HEK293 (cell line): ENCODE data around the gene TOMM6.
A peak's percentile ranks its signal among the peaks of the same experiment; 100 is the strongest.

Experiments
- OSR2 ChIP-seq: fragments of 450-650 bp; formaldehyde crosslinking; IDR thresholded peaks from 2 replicates; pipeline ENCODE4 v1.5.1; 2016; ENCODE audit warnings: missing biosample characterization, missing genetic modification characterization
- PRDM2 ChIP-seq: fragments of 450-650 bp; formaldehyde crosslinking; IDR thresholded peaks from 2 replicates; pipeline ENCODE4 v1.5.1; 2016; ENCODE audit warnings: missing biosample characterization, missing genetic modification characterization, borderline replicate concordance
- SETDB1 ChIP-seq: IDR thresholded peaks from one replicate; pipeline ENCODE4 v1.6.1; 2017; ENCODE audit warnings: mild to moderate bottlenecking, low read length, moderate library complexity, mixed read lengths; ENCODE audit not compliant: insufficient read length
- SP2 ChIP-seq: fragments of 450-650 bp; formaldehyde crosslinking; IDR thresholded peaks from 2 replicates; pipeline ENCODE4 v1.5.1; 2016; ENCODE audit warnings: missing biosample characterization, missing genetic modification characterization
- ZIC2 ChIP-seq: fragments of 450-650 bp; formaldehyde crosslinking; IDR thresholded peaks from 2 replicates; pipeline ENCODE4 v1.5.1; 2016; ENCODE audit warnings: missing biosample characterization, missing genetic modification characterization
- ZNF138 ChIP-seq: fragments of 450-650 bp; formaldehyde crosslinking; IDR thresholded peaks from 2 replicates; pipeline ENCODE4 v1.5.1; 2016; ENCODE audit warnings: missing biosample characterization, missing genetic modification characterization, borderline replicate concordance
- ZNF16 ChIP-seq: fragments of 450-650 bp; formaldehyde crosslinking; IDR thresholded peaks from 2 replicates; pipeline ENCODE4 v1.5.1; 2016; ENCODE audit warnings: low read depth, missing biosample characterization, missing genetic modification characterization
- ZNF18 ChIP-seq: fragments of 450-650 bp; formaldehyde crosslinking; IDR thresholded peaks from 2 replicates; pipeline ENCODE4 v1.5.1; 2016; ENCODE audit warnings: missing biosample characterization, missing genetic modification characterization
- ZNF19 ChIP-seq: fragments of 450-650 bp; formaldehyde crosslinking; IDR thresholded peaks from 2 replicates; pipeline ENCODE4; 2016; ENCODE audit warnings: missing biosample characterization, missing genetic modification characterization, low read depth
- ZNF266 ChIP-seq: fragments of 450-650 bp; formaldehyde crosslinking; IDR thresholded peaks from 2 replicates; pipeline ENCODE4 v1.5.1; 2016; ENCODE audit warnings: missing biosample characterization, missing genetic modification characterization, low read depth
- ZNF274 ChIP-seq, 2 experiments: fragments of 200-500 bp in 1 of 2; fragments of 450-650 bp in 1 of 2; sonication (Bioruptor generic) in 1 of 2; formaldehyde crosslinking in 1 of 2; IDR thresholded peaks; 2 replicates each; pipeline versions ENCODE4 v1.5.1 to v1.6.1; 2014 to 2016; ENCODE audit warnings: borderline replicate concordance in 1 of 2, inconsistent platforms in 1 of 2, low read length in 1 of 2, missing biosample characterization in 1 of 2, missing genetic modification characterization in 1 of 2
- ZNF292 ChIP-seq: fragments of 450-650 bp; formaldehyde crosslinking; IDR thresholded peaks from 2 replicates; pipeline ENCODE4 v1.5.1; 2016; ENCODE audit warnings: low read depth, missing biosample characterization, missing genetic modification characterization, borderline replicate concordance
- ZNF311 ChIP-seq: fragments of 450-650 bp; formaldehyde crosslinking; IDR thresholded peaks from 2 replicates; pipeline ENCODE4 v1.5.1; 2017; ENCODE audit warnings: missing biosample characterization, missing genetic modification characterization, borderline replicate concordance
- ZNF513 ChIP-seq: fragments of 450-650 bp; IDR thresholded peaks from 2 replicates; pipeline ENCODE4 v1.5.1; 2018; ENCODE audit warnings: missing biosample characterization, missing genetic modification characterization
- ZNF518A ChIP-seq: fragments of 450-650 bp; formaldehyde crosslinking; conservative IDR thresholded peaks from 2 replicates; pipeline ENCODE4 v1.5.1; 2016; ENCODE audit warnings: low read depth, missing biosample characterization, missing genetic modification characterization
- ZNF580 ChIP-seq: fragments of 450-650 bp; formaldehyde crosslinking; IDR thresholded peaks from 2 replicates; pipeline ENCODE4 v1.5.1; 2016; ENCODE audit warnings: missing biosample characterization, missing genetic modification characterization
- ZNF645 ChIP-seq: fragments of 450-650 bp; formaldehyde crosslinking; IDR thresholded peaks from 2 replicates; pipeline ENCODE4; 2016; ENCODE audit warnings: missing biosample characterization, missing genetic modification characterization
- ZNF660 ChIP-seq: fragments of 450-650 bp; IDR thresholded peaks from 2 replicates; pipeline ENCODE4 v1.5.1; 2018; ENCODE audit warnings: missing biosample characterization, mild to moderate bottlenecking, missing genetic modification characterization
- ZNF777 ChIP-seq: fragments of 450-650 bp; formaldehyde crosslinking; IDR thresholded peaks from 2 replicates; pipeline ENCODE4 v1.5.1; 2017; ENCODE audit warnings: missing biosample characterization, missing genetic modification characterization, borderline replicate concordance
- ZNF792 ChIP-seq: fragments of 450-650 bp; formaldehyde crosslinking; IDR thresholded peaks from 2 replicates; pipeline ENCODE4 v1.5.1; 2016; ENCODE audit warnings: missing biosample characterization, missing genetic modification characterization
- ZNF830 ChIP-seq: fragments of 450-650 bp; IDR thresholded peaks from 2 replicates; pipeline ENCODE4 v1.5.0; 2018; ENCODE audit warnings: missing biosample characterization, missing genetic modification characterization, low read depth, mild to moderate bottlenecking, moderate library complexity
- ZSCAN30 ChIP-seq: fragments of 450-650 bp; IDR thresholded peaks from 2 replicates; pipeline ENCODE4 v1.5.1; 2018; ENCODE audit warnings: missing biosample characterization, mild to moderate bottlenecking, missing genetic modification characterization, moderate library complexity

TOMM6 gene

GRCh38 chr6:41780551-41781365, 6.7 kb upstream of the TOMM6 start, which contains the start of gene PRICKLE4 (continued):
- TF ChIP-seq ZNF292 (tag by site-specific recombination) (no peak), ZNF660 (tag by site-specific recombination) (no peak), SP2 (peak; percentile 61), ZNF19 (tag by site-specific recombination) (no peak), ZSCAN30 (no peak), ZNF311 (tag by site-specific recombination) (no peak), ZNF16 (tag by site-specific recombination) (no peak), ZNF792 (no peak), ZNF18 (tag by site-specific recombination) (no peak), ZNF830 (no peak), ZNF274 (IDR thresholded peaks at IDR 0.05; ENCODE audit: low read length) (no peak), ZNF274 (tag by site-specific recombination; IDR thresholded peaks at IDR 0.05; ENCODE audit: borderline replicate concordance) (no peak), OSR2 (tag by site-specific recombination) (no peak), ZNF138 (no peak), PRDM2 (tag by site-specific recombination) (no peak), ZNF266 (no peak), ZNF777 (tag by site-specific recombination) (no peak), ZNF645 (tag by site-specific recombination) (no peak), ZNF518A (no peak), ZIC2 (tag by site-specific recombination) (no peak), SETDB1 (no peak), ZNF580 (tag by site-specific recombination) (no peak), ZNF513 (tag by site-specific recombination) (no peak)
